MM.1S (cell line): ENCODE results near the gene ADCY2.

Experiments
- CTCF ChIP-seq: fragments of 300-600 bp; sonication (generic); IDR thresholded peaks from 2 replicates; pipeline ENCODE4 v1.5.1; 2016; ENCODE audit warnings: antibody characterized with exemption, low read length, mixed read lengths
- EZH2 ChIP-seq: fragments of 300-600 bp; sonication (generic); optimal IDR thresholded peaks from 2 replicates; pipeline ENCODE3; 2017; ENCODE audit warnings: low read depth, mild to moderate bottlenecking, antibody characterized with exemption, low read length, mixed read lengths
- EZH2phosphoT487 ChIP-seq: fragments of 300-600 bp; sonication (generic); IDR thresholded peaks from 2 replicates; pipeline ENCODE4 v1.6.1; 2018; ENCODE audit warnings: antibody characterized with exemption, low read length

GRCh38 chr5:7676455-7676854 lies 280.5 kb downstream of the ADCY2 start:
- TF ChIP-seq CTCF, result no peak
- no peak for TF ChIP-seq EZH2
- TF ChIP-seq EZH2phosphoT487, result no peak
